HCT116 (cell line): Measurements from ENCODE around the gene CCDC40. TPM values are rescaled to one million over a fixed set of nuclear protein-coding genes. Genes with fewer than 3 reads are reported as not detected.

Experiments
- ATAC-seq: fragments of 200-7000 bp; cut with Tn5 transposase; 2 replicates; pipeline ENCODE4 v1.9.1; 2020; ENCODE audit warnings: mild to moderate bottlenecking, moderate library complexity
- BruUV-seq: library from RNA; stranded (reverse); fragments of 400-500 nt; replicated peaks from 2 replicates; lab custom pipeline; 2021; lab: Mats Ljungman, UMichigan
- CTCF ChIA-PET: fragments of 300-600 bp; sonication (Branson Sonifier 250); formaldehyde crosslinking; loops from one replicate; lab custom pipeline; 2021; ENCODE audit warnings: antibody characterized with exemption; lab: Charles Lee
- POLR2A ChIA-PET: fragments of 300-600, 350-600 bp; sonication (Branson Sonifier 250); formaldehyde crosslinking; loops from one replicate; lab custom pipeline; 2021; ENCODE audit warnings: antibody characterized with exemption; lab: Charles Lee
- RAD21 ChIA-PET, 2 experiments: fragments of 300-600 bp; sonication (Branson Sonifier 250); formaldehyde crosslinking; loops; one replicate each; lab custom pipeline; 2023; ENCODE audit warnings: low total read pairs in 2 of 2; ENCODE audit not compliant: uncharacterized antibody in 2 of 2, unreplicated experiment in 2 of 2, low non-redundant PET in 1 of 2; lab: Charles Lee
- DNase-seq: peaks from one replicate; pipeline ENCODE4 v3.0.0-alpha.2; 2010; ENCODE audit warnings: low read depth, low spot score
- H2AFZ ChIP-seq: fragments of 200-600 bp; shearing (Covaris generic), sonication (generic); 2 replicates; pipeline ENCODE4 v1.6.1; 2017; ENCODE audit warnings: low read depth, mixed run types, mixed read lengths, antibody characterized with exemption, low read length; ENCODE audit not compliant: poor library complexity, severe bottlenecking
- H3K27ac ChIP-seq: 2 replicates; pipeline ENCODE4 v1.5.1; 2012; ENCODE audit warnings: low read depth, low read length
- H3K27me3 ChIP-seq: fragments of 200-600 bp; sonication (generic); 2 replicates; pipeline ENCODE4 v1.6.1; 2016; ENCODE audit warnings: mixed run types, low read length, mixed read lengths; ENCODE audit not compliant: insufficient read depth
- H3K36me3 ChIP-seq, 2 experiments: fragments of 200-500 bp in 1 of 2; fragments of 200-600 bp in 1 of 2; sonication (Bioruptor generic) in 1 of 2; sonication (generic) in 1 of 2; 2 replicates each; pipeline versions ENCODE4 v1.5.1 to v1.6.1; 2014 to 2016; ENCODE audit warnings: low read length in 2 of 2, inconsistent platforms in 1 of 2, mixed read lengths in 1 of 2, mixed run types in 1 of 2; ENCODE audit not compliant: insufficient read depth in 2 of 2, control insufficient read depth in 1 of 2
- H3K4me1 ChIP-seq, 2 experiments: fragments of 200-600 bp in 1 of 2; sonication (generic) in 1 of 2; 2 replicates each; pipeline versions ENCODE4 v1.5.1 to v1.6.1; 2012 to 2017; ENCODE audit warnings: low read length in 2 of 2, inconsistent platforms in 1 of 2, mild to moderate bottlenecking in 1 of 2, mixed read lengths in 1 of 2, mixed run types in 1 of 2, moderate library complexity in 1 of 2; ENCODE audit not compliant: insufficient read depth in 2 of 2, control insufficient read depth in 1 of 2
- H3K4me2 ChIP-seq: fragments of 200-600 bp; sonication (generic); 2 replicates; pipeline ENCODE4 v1.6.1; 2017; ENCODE audit warnings: mixed run types, low read length, mixed read lengths
- H3K4me3 ChIP-seq, 2 experiments: fragments of 200-600 bp in 1 of 2; sonication (generic) in 1 of 2; replicated peaks in 1 of 2; 2 replicates each; pipeline ENCODE4 v1.5.1; 2011 to 2016; ENCODE audit warnings: low read length in 2 of 2, control low read depth in 1 of 2, low read depth in 1 of 2, mild to moderate bottlenecking in 1 of 2, mixed read lengths in 1 of 2, mixed run types in 1 of 2
- H3K79me2 ChIP-seq: fragments of 200-600 bp; sonication (generic); 2 replicates; pipeline ENCODE4 v1.6.1; 2017; ENCODE audit warnings: mild to moderate bottlenecking, mixed run types, low read length, moderate library complexity, mixed read lengths; ENCODE audit not compliant: insufficient read depth
- H3K9ac ChIP-seq: fragments of 200-600 bp; sonication (generic); 2 replicates; pipeline ENCODE4 v1.6.1; 2016; ENCODE audit warnings: low read length, mixed read lengths
- H3K9me2 ChIP-seq: fragments of 200-600 bp; sonication (generic), shearing (Covaris generic); 2 replicates; pipeline ENCODE4 v1.6.1; 2017; ENCODE audit warnings: mixed run types, mild to moderate bottlenecking, moderate library complexity; ENCODE audit not compliant: insufficient read depth
- H3K9me3 ChIP-seq, 2 experiments: fragments of 200-500 bp in 1 of 2; fragments of 200-600 bp in 1 of 2; sonication (Bioruptor generic) in 1 of 2; sonication (generic) in 1 of 2; 2 replicates each; pipeline ENCODE4 v1.6.1; 2014 to 2017; ENCODE audit warnings: low read length in 2 of 2, mixed read lengths in 2 of 2, inconsistent platforms in 1 of 2, low read depth in 1 of 2, mild to moderate bottlenecking in 1 of 2, mixed run types in 1 of 2, moderate library complexity in 1 of 2; ENCODE audit not compliant: control insufficient read depth in 1 of 2, insufficient read depth in 1 of 2
- H4K20me1 ChIP-seq: fragments of 200-600 bp; sonication (generic), shearing (Covaris generic); 2 replicates; pipeline ENCODE4 v1.6.1; 2017; ENCODE audit warnings: mixed run types, mild to moderate bottlenecking, moderate library complexity; ENCODE audit not compliant: insufficient read depth
- CBX3 ChIP-seq: IDR thresholded peaks from 2 replicates; pipeline ENCODE4 v1.6.1; 2012; ENCODE audit warnings: low read depth
- CEBPB ChIP-seq: IDR thresholded peaks from 2 replicates; pipeline ENCODE4 v1.6.1; 2012; ENCODE audit warnings: low read depth
- EGR1 ChIP-seq: IDR thresholded peaks from 2 replicates; pipeline ENCODE4 v1.6.1; 2012; ENCODE audit warnings: low read depth
- ELF1 ChIP-seq: IDR thresholded peaks from 2 replicates; pipeline ENCODE4 v1.6.1; 2012; ENCODE audit warnings: low read depth, borderline replicate concordance
- EZH2 ChIP-seq: fragments of 200-600 bp; sonication (generic); IDR thresholded peaks from 2 replicates; pipeline ENCODE4 v1.6.1; 2017; ENCODE audit warnings: antibody characterized with exemption, mixed run types
- JUND ChIP-seq: IDR thresholded peaks from 2 replicates; pipeline ENCODE4 v1.6.1; 2012
- POLR2A ChIP-seq: IDR thresholded peaks from 2 replicates; pipeline ENCODE4 v1.7.0; 2011; ENCODE audit warnings: borderline replicate concordance; ENCODE audit not compliant: insufficient read depth, insufficient read length; ENCODE audit errors: extremely low read depth
- SIN3A ChIP-seq: IDR thresholded peaks from 2 replicates; pipeline ENCODE4 v1.6.1; 2012; ENCODE audit warnings: low read depth
- SP1 ChIP-seq: IDR thresholded peaks from 2 replicates; pipeline ENCODE4 v1.6.1; 2012; ENCODE audit warnings: low read depth
- SRF ChIP-seq: IDR thresholded peaks from 2 replicates; pipeline ENCODE4 v1.6.1; 2012; ENCODE audit warnings: low read depth
- YY1 ChIP-seq: IDR thresholded peaks from 2 replicates; pipeline ENCODE4 v1.6.1; 2011; ENCODE audit warnings: low read length, low read depth, moderate library complexity, mild to moderate bottlenecking; ENCODE audit not compliant: insufficient replicate concordance; ENCODE audit errors: extremely low read depth
- ZFX ChIP-seq: fragments of 450-650 bp; IDR thresholded peaks from 2 replicates; pipeline ENCODE4 v1.6.1; 2017
- intact Hi-C: fragments of 100-400 bp; cut with micrococcal nuclease; formaldehyde crosslinking; loops from 2 replicates; pipeline ENCODE4 v1.10.0; 2022
- total RNA-seq: library from RNA; stranded (reverse); gene quantifications from one replicate; pipeline ENCODE4 v1.2.1, GENCODE V29; 2021; ENCODE audit not compliant: unreplicated experiment
- TF ChIP-seq, protein P1 (sequence below): IDR thresholded peaks from 2 replicates; pipeline ENCODE4 v1.6.1; 2011; ENCODE audit warnings: mild to moderate bottlenecking, low read length, moderate library complexity; ENCODE audit not compliant: insufficient replicate concordance; ENCODE audit errors: extremely low read depth
- TF ChIP-seq, protein P2 (sequence below), 3 experiments: fragments of 200-600 bp in 1 of 3; sonication (generic) in 1 of 3; IDR thresholded peaks in 2 of 3; conservative IDR thresholded peaks in 1 of 3; 2 replicates each; pipeline ENCODE4 v1.5.1; 2012 to 2017; ENCODE audit warnings: low read depth in 2 of 3, low read length in 2 of 3, antibody characterized with exemption in 1 of 3, borderline replicate concordance in 1 of 3, control low read depth in 1 of 3, mild to moderate bottlenecking in 1 of 3, mixed read lengths in 1 of 3, mixed run types in 1 of 3, moderate library complexity in 1 of 3; ENCODE audit not compliant: insufficient read depth in 1 of 3
- TF ChIP-seq, protein P3 (sequence below): IDR thresholded peaks from 2 replicates; pipeline ENCODE4 v1.6.1; 2012
- TF ChIP-seq, protein P4 (sequence below): IDR thresholded peaks from 2 replicates; pipeline ENCODE4 v1.6.1; 2012
- TF ChIP-seq, protein P5 (sequence below): IDR thresholded peaks from 2 replicates; pipeline ENCODE4 v1.6.1; 2012; ENCODE audit warnings: low read depth

The CCDC40 gene
- total RNA-seq, 1 experiment from 2014 or later: 10.3 TPM

DNA sequence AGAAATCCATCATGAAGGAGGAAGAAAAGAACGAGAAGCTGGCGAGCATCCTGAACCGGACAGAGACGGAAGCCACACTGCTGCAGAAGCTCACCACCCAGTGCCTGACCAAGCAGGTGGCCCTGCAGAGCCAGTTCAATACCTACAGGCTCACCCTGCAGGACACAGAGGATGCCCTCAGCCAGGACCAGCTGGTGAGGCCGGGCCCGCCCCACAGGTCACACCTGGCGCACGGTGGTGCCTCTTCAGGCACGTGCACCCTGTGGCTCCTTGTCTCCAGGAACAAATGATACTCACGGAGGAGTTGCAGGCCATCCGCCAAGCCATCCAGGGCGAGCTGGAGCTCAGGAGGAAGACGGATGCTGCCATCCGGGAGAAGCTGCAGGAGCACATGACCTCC lies 45.2 kb downstream of the CCDC40 start:
- no peak overlapping the region for H3K4me2 ChIP-seq
- RAD21 ChIA-PET: no interaction called here

More for the DNA sequence above, 45.2 kb downstream of the CCDC40 start:
- Histone ChIP-seq H3K4me1 (peaks cover 0 to 13% of the 10 kb centered on the region in 2 experiments; a peak in 2 of 4 replicates), H2AFZ (no peak overlapping the region), H4K20me1 (no peaks in the 10 kb centered on the region), H3K9ac (no peak overlapping the region), H3K4me3 (no peak overlapping the region), H3K27me3 (no peaks in the 10 kb centered on the region), H3K27ac (no peak overlapping the region), H3K9me3 (no peaks in the 10 kb centered on the region), H3K9me2 (no peaks in the 10 kb centered on the region), H3K79me2 (no peaks in the 10 kb centered on the region), H3K36me3 (no peaks in the 10 kb centered on the region)
- no peak for TF ChIP-seq SRF
- TF ChIP-seq, protein P1, sequence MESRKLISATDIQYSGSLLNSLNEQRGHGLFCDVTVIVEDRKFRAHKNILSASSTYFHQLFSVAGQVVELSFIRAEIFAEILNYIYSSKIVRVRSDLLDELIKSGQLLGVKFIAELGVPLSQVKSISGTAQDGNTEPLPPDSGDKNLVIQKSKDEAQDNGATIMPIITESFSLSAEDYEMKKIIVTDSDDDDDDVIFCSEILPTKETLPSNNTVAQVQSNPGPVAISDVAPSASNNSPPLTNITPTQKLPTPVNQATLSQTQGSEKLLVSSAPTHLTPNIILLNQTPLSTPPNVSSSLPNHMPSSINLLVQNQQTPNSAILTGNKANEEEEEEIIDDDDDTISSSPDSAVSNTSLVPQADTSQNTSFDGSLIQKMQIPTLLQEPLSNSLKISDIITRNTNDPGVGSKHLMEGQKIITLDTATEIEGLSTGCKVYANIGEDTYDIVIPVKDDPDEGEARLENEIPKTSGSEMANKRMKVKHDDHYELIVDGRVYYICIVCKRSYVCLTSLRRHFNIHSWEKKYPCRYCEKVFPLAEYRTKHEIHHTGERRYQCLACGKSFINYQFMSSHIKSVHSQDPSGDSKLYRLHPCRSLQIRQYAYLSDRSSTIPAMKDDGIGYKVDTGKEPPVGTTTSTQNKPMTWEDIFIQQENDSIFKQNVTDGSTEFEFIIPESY: no peak
- TF ChIP-seq, protein P2, sequence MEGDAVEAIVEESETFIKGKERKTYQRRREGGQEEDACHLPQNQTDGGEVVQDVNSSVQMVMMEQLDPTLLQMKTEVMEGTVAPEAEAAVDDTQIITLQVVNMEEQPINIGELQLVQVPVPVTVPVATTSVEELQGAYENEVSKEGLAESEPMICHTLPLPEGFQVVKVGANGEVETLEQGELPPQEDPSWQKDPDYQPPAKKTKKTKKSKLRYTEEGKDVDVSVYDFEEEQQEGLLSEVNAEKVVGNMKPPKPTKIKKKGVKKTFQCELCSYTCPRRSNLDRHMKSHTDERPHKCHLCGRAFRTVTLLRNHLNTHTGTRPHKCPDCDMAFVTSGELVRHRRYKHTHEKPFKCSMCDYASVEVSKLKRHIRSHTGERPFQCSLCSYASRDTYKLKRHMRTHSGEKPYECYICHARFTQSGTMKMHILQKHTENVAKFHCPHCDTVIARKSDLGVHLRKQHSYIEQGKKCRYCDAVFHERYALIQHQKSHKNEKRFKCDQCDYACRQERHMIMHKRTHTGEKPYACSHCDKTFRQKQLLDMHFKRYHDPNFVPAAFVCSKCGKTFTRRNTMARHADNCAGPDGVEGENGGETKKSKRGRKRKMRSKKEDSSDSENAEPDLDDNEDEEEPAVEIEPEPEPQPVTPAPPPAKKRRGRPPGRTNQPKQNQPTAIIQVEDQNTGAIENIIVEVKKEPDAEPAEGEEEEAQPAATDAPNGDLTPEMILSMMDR (IDR thresholded peaks at IDR 0.05 in 2 of 3, conservative IDR thresholded peaks at IDR 0.05 in 1 of 3; ENCODE audit: borderline replicate concordance in 1 of 3, insufficient read depth in 1 of 3, low read depth in 2 of 3, low read length in 2 of 3): no peak
- no peak for TF ChIP-seq ZFX
- TF ChIP-seq YY1: no peak
- TF ChIP-seq, protein P3, sequence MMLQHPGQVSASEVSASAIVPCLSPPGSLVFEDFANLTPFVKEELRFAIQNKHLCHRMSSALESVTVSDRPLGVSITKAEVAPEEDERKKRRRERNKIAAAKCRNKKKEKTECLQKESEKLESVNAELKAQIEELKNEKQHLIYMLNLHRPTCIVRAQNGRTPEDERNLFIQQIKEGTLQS: no peak
- TF ChIP-seq JUND: no peak
- no peak for TF ChIP-seq SP1
- no peak for TF ChIP-seq POLR2A
- no peak for TF ChIP-seq EGR1
- TF ChIP-seq SIN3A: no peak
- TF ChIP-seq, protein P4, sequence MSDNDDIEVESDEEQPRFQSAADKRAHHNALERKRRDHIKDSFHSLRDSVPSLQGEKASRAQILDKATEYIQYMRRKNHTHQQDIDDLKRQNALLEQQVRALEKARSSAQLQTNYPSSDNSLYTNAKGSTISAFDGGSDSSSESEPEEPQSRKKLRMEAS: no peak
- TF ChIP-seq CBX3: no peak
- no peak for TF ChIP-seq CEBPB
- no peak for TF ChIP-seq ELF1
- TF ChIP-seq, protein P5, sequence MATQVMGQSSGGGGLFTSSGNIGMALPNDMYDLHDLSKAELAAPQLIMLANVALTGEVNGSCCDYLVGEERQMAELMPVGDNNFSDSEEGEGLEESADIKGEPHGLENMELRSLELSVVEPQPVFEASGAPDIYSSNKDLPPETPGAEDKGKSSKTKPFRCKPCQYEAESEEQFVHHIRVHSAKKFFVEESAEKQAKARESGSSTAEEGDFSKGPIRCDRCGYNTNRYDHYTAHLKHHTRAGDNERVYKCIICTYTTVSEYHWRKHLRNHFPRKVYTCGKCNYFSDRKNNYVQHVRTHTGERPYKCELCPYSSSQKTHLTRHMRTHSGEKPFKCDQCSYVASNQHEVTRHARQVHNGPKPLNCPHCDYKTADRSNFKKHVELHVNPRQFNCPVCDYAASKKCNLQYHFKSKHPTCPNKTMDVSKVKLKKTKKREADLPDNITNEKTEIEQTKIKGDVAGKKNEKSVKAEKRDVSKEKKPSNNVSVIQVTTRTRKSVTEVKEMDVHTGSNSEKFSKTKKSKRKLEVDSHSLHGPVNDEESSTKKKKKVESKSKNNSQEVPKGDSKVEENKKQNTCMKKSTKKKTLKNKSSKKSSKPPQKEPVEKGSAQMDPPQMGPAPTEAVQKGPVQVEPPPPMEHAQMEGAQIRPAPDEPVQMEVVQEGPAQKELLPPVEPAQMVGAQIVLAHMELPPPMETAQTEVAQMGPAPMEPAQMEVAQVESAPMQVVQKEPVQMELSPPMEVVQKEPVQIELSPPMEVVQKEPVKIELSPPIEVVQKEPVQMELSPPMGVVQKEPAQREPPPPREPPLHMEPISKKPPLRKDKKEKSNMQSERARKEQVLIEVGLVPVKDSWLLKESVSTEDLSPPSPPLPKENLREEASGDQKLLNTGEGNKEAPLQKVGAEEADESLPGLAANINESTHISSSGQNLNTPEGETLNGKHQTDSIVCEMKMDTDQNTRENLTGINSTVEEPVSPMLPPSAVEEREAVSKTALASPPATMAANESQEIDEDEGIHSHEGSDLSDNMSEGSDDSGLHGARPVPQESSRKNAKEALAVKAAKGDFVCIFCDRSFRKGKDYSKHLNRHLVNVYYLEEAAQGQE: no peak
- TF ChIP-seq EZH2: no peak
- DNase-seq (no peak), ATAC-seq (no peak)
- BruUV-seq: no TSS peak
- ChIA-PET CTCF (interaction anchor here (0.9 to 2.0 kb wide), 6 partner anchors 12 to 73 kb away, joined by 3 to 11 read pairs (median 6); partner anchors contain the start of gene GAA), POLR2A (no interaction called here)
- intact Hi-C loops: no loop called here
